A549 (cell line): Measurements from ENCODE around the gene TAF4B. TPM values are rescaled to one million over a fixed set of nuclear protein-coding genes. Genes with fewer than 3 reads are reported as not detected.

Source experiments
- ATAC-seq, 2 experiments: fragments of 200-7000 bp in 1 of 2; fragments of >200 bp in 1 of 2; cut with Nextera tagmentation in 1 of 2; cut with Tn5 transposase in 1 of 2; 3 replicates each; pipeline versions ENCODE4 v1.8.0 to v1.9.1; 2018 to 2020; ENCODE audit warnings: mild to moderate bottlenecking in 1 of 2, moderate library complexity in 1 of 2
- CTCF ChIA-PET: fragments of 300-600 bp; sonication (Branson Sonifier 250); formaldehyde crosslinking; extraction: SDS; loops from one replicate; lab custom pipeline; 2021; ENCODE audit warnings: antibody characterized with exemption, inconsistent platforms; lab: Yijun Ruan, JAX
- POLR2A ChIA-PET: fragments of 350-600 bp; formaldehyde crosslinking; extraction: SDS; loops from one replicate; lab custom pipeline; 2021; ENCODE audit warnings: antibody characterized with exemption, inconsistent platforms; lab: Yijun Ruan, JAX
- DNase-seq, 2 experiments: peaks; one replicate each; pipeline versions ENCODE4 v3.0.0 to v3.0.0-alpha.2; 2011 to 2016; ENCODE audit warnings: low read depth in 1 of 2, low spot score in 1 of 2
- FAIRE-seq: peaks from 2 replicates; lab custom pipeline; 2011; peaks lifted over from hg19 to GRCh38; lab: Jason Lieb, UNC
- H3K27ac ChIP-seq, 2 experiments: fragments of >200 bp; sonication (Bioruptor Twin); formaldehyde crosslinking; 3 replicates each; pipeline ENCODE4 v1.5.1; 2016 to 2017
- H3K4me1 ChIP-seq: fragments of >200 bp; sonication (Bioruptor Twin); formaldehyde crosslinking; 3 replicates; pipeline ENCODE4 v1.6.1; 2016
- H3K4me2 ChIP-seq: fragments of >200 bp; sonication (Bioruptor Twin); formaldehyde crosslinking; 3 replicates; pipeline ENCODE4 v1.6.1; 2016
- H3K4me3 ChIP-seq: fragments of >200 bp; sonication (Bioruptor Twin); formaldehyde crosslinking; 3 replicates; pipeline ENCODE4 v1.5.1; 2016
- H3K9me3 ChIP-seq: fragments of >200 bp; sonication (Bioruptor Twin); formaldehyde crosslinking; 3 replicates; pipeline ENCODE4 v1.6.1; 2016
- CBX2 ChIP-seq: fragments of 200-600 bp; sonication (generic); IDR thresholded peaks from 2 replicates; pipeline ENCODE4 v1.6.1; 2016; ENCODE audit warnings: low read depth, mild to moderate bottlenecking, borderline replicate concordance
- CBX8 ChIP-seq: fragments of 200-600 bp; sonication (generic); IDR thresholded peaks from 2 replicates; pipeline ENCODE4 v1.6.1; 2016
- CHD2 ChIP-seq: fragments of 150-350 bp; IDR thresholded peaks from 2 replicates; pipeline ENCODE4 v1.6.1; 2014; ENCODE audit warnings: low read length; ENCODE audit not compliant: partially characterized antibody
- EP300 ChIP-seq, 2 experiments: fragments of >200 bp; sonication (Bioruptor Twin); formaldehyde crosslinking; IDR thresholded peaks; 2 replicates in 1 of 2; 3 replicates in 1 of 2; pipeline ENCODE4 v1.6.1; 2016 to 2017
- FOSB ChIP-seq: fragments of 250-450 bp; sonication (Bioruptor Pico); IDR thresholded peaks from 2 replicates; pipeline ENCODE4 v1.5.0; 2020; ENCODE audit warnings: mild to moderate bottlenecking, moderate library complexity
- FOSL2 ChIP-seq, 2 experiments: fragments of 450-650 bp in 1 of 2; fragments of >200 bp in 1 of 2; sonication (Bioruptor Twin) in 1 of 2; formaldehyde crosslinking; IDR thresholded peaks; 2 replicates each; pipeline versions ENCODE4 v1.5.0 to v1.6.1; 2016 to 2020; ENCODE audit warnings: mild to moderate bottlenecking in 1 of 2, moderate library complexity in 1 of 2
- HEYL ChIP-seq: fragments of 250-450 bp; sonication (Bioruptor Pico); IDR thresholded peaks from 2 replicates; pipeline ENCODE4 v1.8.0; 2021; ENCODE audit warnings: mild to moderate bottlenecking, moderate library complexity
- KDM5A ChIP-seq: fragments of 200-600 bp; sonication (generic); IDR thresholded peaks from 2 replicates; pipeline ENCODE4 v1.6.1; 2016; ENCODE audit warnings: antibody characterized with exemption, mild to moderate bottlenecking
- MAFK ChIP-seq: fragments of 450-650 bp; IDR thresholded peaks from 2 replicates; pipeline ENCODE4 v1.6.1; 2014; ENCODE audit not compliant: partially characterized antibody
- MYC ChIP-seq: IDR thresholded peaks from 2 replicates; pipeline ENCODE4 v1.6.1; 2012; ENCODE audit warnings: mild to moderate bottlenecking, inconsistent platforms, low read length, improper control_type of control experiment, borderline replicate concordance
- NFE2L2 ChIP-seq: fragments of 150-350 bp; conservative IDR thresholded peaks from 2 replicates; pipeline ENCODE4 v1.6.1; 2014; ENCODE audit warnings: low read length
- NR3C1 ChIP-seq: fragments of >200 bp; sonication (Bioruptor Twin); formaldehyde crosslinking; IDR thresholded peaks from 3 replicates; pipeline ENCODE4 v1.6.1; 2017
- POLR2AphosphoS2 ChIP-seq: conservative IDR thresholded peaks from 2 replicates; pipeline ENCODE4 v1.6.1; 2012; ENCODE audit warnings: low read length, improper control_type of control experiment, inconsistent platforms
- RCOR1 ChIP-seq: fragments of 150-350 bp; IDR thresholded peaks from 2 replicates; pipeline ENCODE4 v1.6.1; 2014; ENCODE audit warnings: antibody characterized with exemption, low read length, low read depth
- SMC3 ChIP-seq: fragments of >200 bp; sonication (Bioruptor Twin); formaldehyde crosslinking; IDR thresholded peaks from 3 replicates; pipeline ENCODE4 v1.6.1; 2018; ENCODE audit warnings: inconsistent platforms
- TFCP2L1 ChIP-seq: fragments of 250-450 bp; sonication (Bioruptor Pico); IDR thresholded peaks from 2 replicates; pipeline ENCODE4 v1.5.0; 2021; ENCODE audit warnings: mild to moderate bottlenecking
- ZC3H11A ChIP-seq: fragments of 450-650 bp; IDR thresholded peaks from 2 replicates; pipeline ENCODE4 v1.6.1; 2014; ENCODE audit warnings: antibody characterized with exemption, mild to moderate bottlenecking
- WGBS: methylation state at CpG from one replicate; pipeline ENCODE4 v1.1.6; 2017; ENCODE audit errors: missing lambda C conversion rate; 5-methylcytosine and 5-hydroxymethylcytosine counted together
- polyA plus RNA-seq, 4 experiments: library from polyadenylated mRNA; depleted of rRNA in 3 of 4; stranded (reverse); fragments of >200 nt; fragmentation: RNase III in 1 of 4; extraction: RNeasy Plus Mini Kit Qiagen cat#74134 plus additional on column Dnase treatment in 1 of 4; gene quantifications; 2 replicates in 3 of 4; 3 replicates in 1 of 4; pipeline ENCODE4 v1.2.3, GENCODE V29; 2011 to 2017
- TF ChIP-seq, protein P1 (sequence below): IDR thresholded peaks from 2 replicates; pipeline ENCODE4 v1.6.1; 2012; ENCODE audit warnings: low read depth, borderline replicate concordance
- TF ChIP-seq, protein P2 (sequence below): IDR thresholded peaks from 2 replicates; pipeline ENCODE4 v1.6.1; 2012

Gene TAF4B
- polyA plus RNA-seq, 2 of the 4 experiments (the other 2 are of a cell fraction), result 2.5 to 5.6 TPM

DNA sequence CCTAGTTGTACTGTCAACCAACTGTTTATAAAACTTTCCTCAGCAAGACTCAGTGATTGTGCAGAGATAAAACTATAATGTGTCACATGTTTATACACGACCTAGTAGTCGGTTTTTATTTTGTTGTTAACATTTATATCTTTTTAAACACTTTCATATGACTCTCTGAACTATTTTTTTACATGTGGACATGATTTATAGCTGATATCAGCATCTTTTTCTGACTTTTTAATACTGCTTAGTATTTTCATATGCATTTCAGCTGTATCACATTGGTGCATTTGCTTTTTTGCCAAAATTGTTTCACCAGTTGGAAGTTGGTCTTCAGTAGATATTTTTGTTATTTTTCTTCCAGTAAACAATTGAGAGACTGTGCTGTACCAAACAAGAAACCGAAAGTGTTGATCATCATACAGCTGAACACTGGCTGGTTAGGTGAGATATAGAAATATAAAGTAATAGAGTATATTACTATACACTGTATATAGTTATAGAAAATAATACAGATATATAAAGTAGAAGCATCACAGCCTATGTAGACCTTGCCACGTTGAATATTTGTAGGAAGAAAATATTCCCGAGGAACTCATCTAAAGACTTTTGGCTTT lies 167.9 kb downstream of the TAF4B start:
- ChIA-PET POLR2A (no interaction called here), CTCF (interaction anchor here (0.6 to 2.5 kb wide), 2 partner anchors 10 to 12 kb away, joined by 3 to 9 read pairs; no protein-coding TSS in a partner anchor)
- 66% methylated on average over 5 of the region's 5 CpGs for WGBS
- ATAC-seq (no peak), FAIRE-seq (no peak), DNase-seq (no peak)
- H3K27ac ChIP-seq, result no peak overlapping the region
- no peaks in the 10 kb centered on the region for H3K4me1 ChIP-seq
- H3K4me2 ChIP-seq, result no peak overlapping the region
- H3K4me3 ChIP-seq, result no peak overlapping the region
- TF ChIP-seq MAFK (peak; percentile 80), EP300 (IDR thresholded peaks at IDR 0.05) (no peak)
- H3K9me3 ChIP-seq, result no peaks in the 10 kb centered on the region

DNA sequence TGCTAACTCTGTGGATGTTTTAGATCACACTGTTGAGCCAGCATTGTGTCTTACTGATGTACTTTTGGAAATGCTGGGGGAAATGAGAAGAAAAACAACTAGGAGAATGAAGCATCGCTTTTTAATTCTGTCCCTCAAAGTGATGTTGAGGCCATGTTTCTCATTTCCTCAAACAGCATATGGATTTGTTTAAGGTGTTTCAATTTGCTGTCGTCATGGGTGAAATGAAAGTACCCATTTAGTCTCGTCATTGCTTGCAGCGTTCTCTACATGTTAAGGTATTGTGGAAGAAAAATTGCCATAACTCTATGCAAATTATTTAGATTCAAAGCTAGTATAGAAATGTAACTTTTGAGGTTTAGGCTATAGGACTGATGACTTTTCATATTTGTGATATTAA lies 170.8 kb downstream of the TAF4B start:
- CTCF ChIA-PET, result no interaction called here
- 88% methylated on average over 4 of the region's 4 CpGs for WGBS
- Histone ChIP-seq H3K4me2 (no peak overlapping the region), H3K4me1 (no peaks in the 10 kb centered on the region), H3K9me3 (no peaks in the 10 kb centered on the region), H3K27ac (no peak overlapping the region)
- POLR2A ChIA-PET, result no interaction called here
- no peak for TF ChIP-seq MYC
- no peak for TF ChIP-seq POLR2AphosphoS2
- TF ChIP-seq, all 56 proteins: peak for 0
- ATAC-seq (no peak), FAIRE-seq (no peak), DNase-seq (no peak)
- H3K4me3 ChIP-seq, result no peak overlapping the region

DNA sequence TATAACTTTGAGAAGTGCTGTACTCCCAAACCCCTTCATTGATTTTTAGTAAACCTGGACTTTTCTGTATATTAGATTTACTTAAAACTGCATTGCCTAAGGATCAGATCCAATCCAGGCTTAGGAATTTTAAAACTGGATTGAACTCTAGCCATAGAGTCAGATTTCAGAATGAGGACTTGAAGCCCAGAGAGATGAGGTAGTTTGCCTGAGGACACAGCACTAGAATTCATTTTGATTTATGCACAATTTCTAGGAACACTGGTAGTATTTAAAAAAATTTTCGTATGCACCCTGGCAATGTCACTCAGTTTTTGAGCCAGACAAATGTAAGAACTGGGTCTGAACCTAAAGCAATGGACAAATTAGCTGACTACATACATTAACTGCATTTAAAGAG lies 177.2 kb downstream of the TAF4B start:
- CTCF ChIA-PET, result interaction anchor here (3.8 to 3.9 kb wide), 2 partner anchors 15 to 246 kb away, joined by 14 to 16 read pairs; no protein-coding TSS in a partner anchor
- Histone ChIP-seq H3K4me1 (peaks cover 8% of the 10 kb centered on the region; the same call in 2 of the 3 replicates), H3K9me3 (no peaks in the 10 kb centered on the region), H3K4me2 (no peak overlapping the region), H3K27ac (no peak overlapping the region), H3K4me3 (no peak overlapping the region)
- ATAC-seq (no peak), DNase-seq (no peak), FAIRE-seq (no peak)
- 48% methylated on average over 1 of the region's 1 CpG for WGBS
- POLR2A ChIA-PET, result no interaction called here
- no peak for TF ChIP-seq CHD2
- no peak for TF ChIP-seq HEYL (CRISPR knock-in tag)
- no peak for TF ChIP-seq FOSL2 (IDR thresholded peaks at IDR 0.05)
- no peak for TF ChIP-seq FOSL2 (CRISPR knock-in tag; IDR thresholded peaks at IDR 0.05)
- TF ChIP-seq CBX8, result no peak
- no peak for TF ChIP-seq FOSB
- TF ChIP-seq, protein P1, sequence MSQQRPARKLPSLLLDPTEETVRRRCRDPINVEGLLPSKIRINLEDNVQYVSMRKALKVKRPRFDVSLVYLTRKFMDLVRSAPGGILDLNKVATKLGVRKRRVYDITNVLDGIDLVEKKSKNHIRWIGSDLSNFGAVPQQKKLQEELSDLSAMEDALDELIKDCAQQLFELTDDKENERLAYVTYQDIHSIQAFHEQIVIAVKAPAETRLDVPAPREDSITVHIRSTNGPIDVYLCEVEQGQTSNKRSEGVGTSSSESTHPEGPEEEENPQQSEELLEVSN, result no peak
- TF ChIP-seq MAFK, result no peak
- TF ChIP-seq RCOR1, result no peak
- TF ChIP-seq ZC3H11A, result no peak
- no peak for TF ChIP-seq TFCP2L1 (CRISPR knock-in tag)
- no peak for TF ChIP-seq SMC3
- TF ChIP-seq, protein P2, sequence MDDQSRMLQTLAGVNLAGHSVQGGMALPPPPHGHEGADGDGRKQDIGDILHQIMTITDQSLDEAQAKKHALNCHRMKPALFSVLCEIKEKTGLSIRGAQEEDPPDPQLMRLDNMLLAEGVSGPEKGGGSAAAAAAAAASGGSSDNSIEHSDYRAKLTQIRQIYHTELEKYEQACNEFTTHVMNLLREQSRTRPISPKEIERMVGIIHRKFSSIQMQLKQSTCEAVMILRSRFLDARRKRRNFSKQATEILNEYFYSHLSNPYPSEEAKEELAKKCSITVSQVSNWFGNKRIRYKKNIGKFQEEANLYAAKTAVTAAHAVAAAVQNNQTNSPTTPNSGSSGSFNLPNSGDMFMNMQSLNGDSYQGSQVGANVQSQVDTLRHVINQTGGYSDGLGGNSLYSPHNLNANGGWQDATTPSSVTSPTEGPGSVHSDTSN, result no peak
- TF ChIP-seq KDM5A, result no peak
- no peak for TF ChIP-seq CBX2
- no peak for TF ChIP-seq NFE2L2
- no peak for TF ChIP-seq NR3C1
